NK-92 treated with Interleukin-12 subunit alpha and Interleukin-12 subunit beta, amount 100 ng/mL, for 24 hours (cell line): Measurements from ENCODE around the gene PRKN.
"Not testable (repeated sequence)": the region's sequence is repeated elsewhere in the genome, so short reads cannot be mapped to it uniquely, and the experiment has no call there.

Source experiments
- DNase-seq: peaks from one replicate; lab custom pipeline; 2025; lab: John Stamatoyannopoulos, UW

The PRKN gene

GRCh38 chr6:161313475-161313874, 1414.1 kb downstream of the PRKN start:
- not testable (repeated sequence) for DNase-seq

GRCh38 chr6:161309774-161310173, 1417.8 kb downstream of the PRKN start:
- not testable (repeated sequence) for DNase-seq

- DNase-seq, result no peak
Measured at GRCh38 chr6:161308075-161308655, 1419.4 kb downstream of the PRKN start.

GRCh38 chr6:161305860-161306259, 1421.7 kb downstream of the PRKN start:
- DNase-seq, result no peak

- DNase-seq, result no peak
Measured at GRCh38 chr6:161303628-161304340, 1423.8 kb downstream of the PRKN start.

GRCh38 chr6:161302949-161303348, 1424.6 kb downstream of the PRKN start:
- no peak for DNase-seq

GRCh38 chr6:161301338-161301737, 1426.2 kb downstream of the PRKN start:
- no peak for DNase-seq

- no peak for DNase-seq
Measured at GRCh38 chr6:161300823-161301222, 1426.7 kb downstream of the PRKN start.

GRCh38 chr6:161299726-161300125, 1427.8 kb downstream of the PRKN start:
- no peak for DNase-seq
